ENCODE data around the gene AKAP13.

GRCh38 chr15:85503151-85503799 is 122.9 kb downstream of the AKAP13 start:
- TF ChIP-seq CTCF (tag by site-specific recombination; IDR thresholded peaks at IDR 0.05) (no peak), ZNF530 (tag by site-specific recombination; IDR thresholded peaks at IDR 0.05; ENCODE audit: low read depth) (no peak), ZNF449 (tag by site-specific recombination; IDR thresholded peaks at IDR 0.05) (no peak), ZBTB8A (tag by site-specific recombination; IDR thresholded peaks at IDR 0.05) (no peak), ZNF121 (tag by site-specific recombination; IDR thresholded peaks at IDR 0.05) (no peak), ZNF311 (tag by site-specific recombination; IDR thresholded peaks at IDR 0.05; ENCODE audit: borderline replicate concordance) (no peak), HOXA7 (CRISPR knock-in tag; IDR thresholded peaks at IDR 0.05; ENCODE audit: borderline replicate concordance) (no peak), ZNF558 (tag by site-specific recombination; IDR thresholded peaks at IDR 0.05) (no peak), HOXD13 (CRISPR knock-in tag; IDR thresholded peaks at IDR 0.05; ENCODE audit: borderline replicate concordance) (no peak), ZNF112 (tag by site-specific recombination; IDR thresholded peaks at IDR 0.05) (no peak), ZNF510 (tag by site-specific recombination; IDR thresholded peaks at IDR 0.05; ENCODE audit: insufficient replicate concordance) (no peak), REST (tag by site-specific recombination; IDR thresholded peaks at IDR 0.05) (no peak), ZBTB11 (tag by site-specific recombination; conservative IDR thresholded peaks at IDR 0.05; ENCODE audit: low read depth) (no peak)

Measured in HEK293 (cell line).